Upper lobe of left lung (tissue), 6 donors: Measurements from ENCODE around the gene NPHP1. TPM values are rescaled to one million over a fixed set of nuclear protein-coding genes. Genes with fewer than 3 reads are reported as not detected.
"Not testable (repeated sequence)": the region's sequence is repeated elsewhere in the genome, so short reads cannot be mapped to it uniquely, and the experiment has no call there.

Experiments
- ATAC-seq, 2 donors: fragments of 200-7000 bp; cut with Tn5 transposase; one replicate each; pipeline ENCODE4 v1.9.1; 2022; ENCODE audit warnings: mild to moderate bottlenecking in 2 of 2, moderate library complexity in 2 of 2; ENCODE audit not compliant: low FRiP score in 2 of 2
- DNase-seq, 2 donors: peaks; one replicate each; pipeline ENCODE4 v3.0.0-alpha.2; 2019 to 2020
- H3K27ac ChIP-seq, 4 donors: fragments of 200-600 bp; sonication (generic); one replicate each; pipeline ENCODE4 v1.5.1; 2016 to 2019
- H3K27me3 ChIP-seq, 4 donors: fragments of 200-600 bp; sonication (generic); one replicate each; pipeline ENCODE4 v1.5.1; 2017 to 2019
- H3K36me3 ChIP-seq, 4 donors: fragments of 200-600 bp; sonication (generic); one replicate each; pipeline ENCODE4 v1.5.1; 2016 to 2019
- H3K4me1 ChIP-seq, 4 donors: fragments of 200-600 bp; sonication (generic); one replicate each; pipeline ENCODE4 v1.5.1; 2018 to 2019
- H3K4me3 ChIP-seq, 4 donors: fragments of 200-600 bp; sonication (generic); one replicate each; pipeline ENCODE4 v1.5.1; 2017 to 2019; ENCODE audit warnings: mild to moderate bottlenecking in 2 of 4, moderate library complexity in 1 of 4
- H3K9me3 ChIP-seq, 4 donors: fragments of 200-600 bp; sonication (generic); one replicate each; pipeline ENCODE4 v1.5.1; 2018 to 2019
- EP300 ChIP-seq, 4 donors: sonication (generic); formaldehyde crosslinking; IDR thresholded peaks; one replicate each; pipeline ENCODE4 v1.5.1; 2017; ENCODE audit warnings: antibody characterized with exemption in 4 of 4, control low read depth in 2 of 4
- POLR2AphosphoS5 ChIP-seq, 2 donors: sonication (generic); formaldehyde crosslinking; IDR thresholded peaks; one replicate each; pipeline ENCODE4 v1.5.1; 2017; ENCODE audit warnings: antibody characterized with exemption in 2 of 2
- WGBS, 2 donors: methylation state at CpG; one replicate each; pipeline ENCODE4 v1.1.5; 2017 to 2018; 5-methylcytosine and 5-hydroxymethylcytosine counted together
- small RNA-seq, 4 donors: library from RNA; depleted of rRNA; stranded (forward); fragments of <200 nt; gene quantifications; one replicate each; pipeline ENCODE3, GENCODE V24; 2016
- total RNA-seq, 6 donors: library from RNA; depleted of rRNA in 4 of 6; stranded (reverse); fragments of >200 nt in 4 of 6; gene quantifications; one replicate each; pipeline versions ENCODE4 v1.1.0 to v1.2.1, GENCODE V29; 2016 to 2021
- donor health status: DM: no; HTN: no; CAD: no; lungs with moderate emphysema.
- donor health status: DM: no; HTN: yes; CAD: no; lungs with severe emphysema.

NPHP1 gene
- total RNA-seq, 6 donors from 2014 or later, result 3.2 to 18.4 (median 5.4) TPM

DNA sequence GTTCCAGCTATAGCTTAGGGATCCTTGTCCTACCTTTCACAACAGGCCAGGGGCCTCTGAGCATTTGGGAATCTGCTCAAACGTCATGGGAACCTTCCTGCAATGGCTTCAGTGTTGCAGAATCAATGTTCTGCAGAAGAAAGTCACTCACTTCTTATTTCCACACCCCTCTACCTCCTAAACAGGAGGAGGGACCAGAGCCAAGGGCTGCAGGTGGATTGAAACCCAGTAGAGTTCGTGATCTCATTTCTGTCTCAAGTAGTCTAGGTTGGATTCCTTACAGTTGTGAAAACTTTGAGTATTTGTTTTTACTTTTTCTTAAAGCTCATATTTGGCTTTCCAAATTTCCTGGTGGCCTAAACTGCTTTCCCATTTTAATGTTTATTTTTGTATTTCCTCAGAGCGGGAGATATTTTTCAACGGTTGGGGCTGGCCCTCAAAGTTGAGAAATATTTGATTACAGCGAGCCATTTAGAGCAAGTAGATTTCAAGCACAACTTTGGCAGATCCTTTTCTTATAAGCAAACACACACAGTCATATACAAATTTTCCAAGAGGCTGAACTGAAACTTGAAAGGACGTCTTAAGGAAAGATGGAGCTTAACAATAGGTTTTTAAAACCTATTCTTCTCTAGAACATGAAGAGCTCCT is 109.8 kb downstream of the NPHP1 start:
- DNase-seq, result peak in 1 of 2 donors; percentile 57
- not testable (repeated sequence) for H3K27me3 ChIP-seq, H3K4me3 ChIP-seq, H3K9me3 ChIP-seq, H3K36me3 ChIP-seq
- ATAC-seq, result peak; percentile 42 to 71
- TF ChIP-seq EP300 (IDR thresholded peaks at IDR 0.05) (peak in 1 of 4 donors; percentile 72), POLR2AphosphoS5 (IDR thresholded peaks at IDR 0.05) (peak in 1 of 2 donors; percentile 22)
- WGBS, 2 donors, result 19 to 25% methylated on average over 5 of the region's 6 CpGs
- Histone ChIP-seq H3K4me1 (peaks cover 15 to 46% (median 30%) of the 10 kb centered on the region in 4 donors), H3K27ac (peak overlapping the region in 3 of 4 donors; percentile 56 to 75 (median 63))

DNA sequence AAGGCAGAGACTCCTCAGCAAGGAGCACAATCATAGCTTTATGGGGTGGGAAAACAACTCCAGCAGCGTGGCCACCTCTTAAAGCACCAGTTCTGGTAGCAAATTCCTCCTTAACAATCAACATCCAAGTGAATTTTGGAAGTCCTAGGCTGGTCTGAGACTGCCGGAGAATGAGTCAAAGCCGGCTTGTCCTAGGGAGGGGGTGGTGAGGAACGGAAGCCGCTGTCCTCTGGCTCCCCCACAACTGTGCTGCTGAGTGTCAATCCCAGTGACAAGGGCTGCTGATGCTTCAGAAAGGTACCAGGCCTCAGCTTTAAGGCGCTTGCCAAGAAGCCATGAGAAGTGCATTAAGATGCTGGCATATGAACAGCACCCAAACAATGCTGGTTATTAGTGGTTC is 110.9 kb downstream of the NPHP1 start:
- H3K4me3 ChIP-seq, H3K36me3 ChIP-seq, H3K9me3 ChIP-seq, H3K27me3 ChIP-seq, DNase-seq, ATAC-seq, H3K27ac ChIP-seq: not testable (repeated sequence)
- peaks cover 5 to 35% (median 19%) of the 10 kb centered on the region in 4 donors for H3K4me1 ChIP-seq
- no CpG with 5 or more reads among the region's 6 CpGs for WGBS, 2 donors

DNA sequence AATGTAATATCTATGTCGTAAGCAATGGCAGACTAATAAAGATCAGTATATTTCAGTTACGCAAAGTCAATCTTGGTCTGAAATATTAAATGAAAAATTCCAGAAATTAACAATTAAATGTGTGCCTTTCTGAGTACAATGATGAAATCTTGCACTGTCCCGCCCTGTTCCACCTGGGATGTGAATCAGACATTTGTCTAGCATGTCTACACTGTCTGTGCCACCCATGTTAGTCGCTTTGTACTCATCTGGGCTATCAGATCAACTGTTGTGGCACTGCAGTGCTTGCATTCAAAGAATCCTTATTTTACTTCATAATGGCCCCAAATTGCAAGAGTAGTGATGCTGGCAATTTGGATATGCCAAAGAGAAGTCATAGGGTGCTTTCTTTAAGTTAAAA is 114.6 kb downstream of the NPHP1 start:
- H3K27ac ChIP-seq, H3K27me3 ChIP-seq, DNase-seq, H3K4me3 ChIP-seq, ATAC-seq, H3K4me1 ChIP-seq, H3K36me3 ChIP-seq, H3K9me3 ChIP-seq: not testable (repeated sequence)
- WGBS, 2 donors, result 80% methylated on average over 1 of the region's 4 CpGs; no CpG with 5 or more reads in 1 of the 2 donors

DNA sequence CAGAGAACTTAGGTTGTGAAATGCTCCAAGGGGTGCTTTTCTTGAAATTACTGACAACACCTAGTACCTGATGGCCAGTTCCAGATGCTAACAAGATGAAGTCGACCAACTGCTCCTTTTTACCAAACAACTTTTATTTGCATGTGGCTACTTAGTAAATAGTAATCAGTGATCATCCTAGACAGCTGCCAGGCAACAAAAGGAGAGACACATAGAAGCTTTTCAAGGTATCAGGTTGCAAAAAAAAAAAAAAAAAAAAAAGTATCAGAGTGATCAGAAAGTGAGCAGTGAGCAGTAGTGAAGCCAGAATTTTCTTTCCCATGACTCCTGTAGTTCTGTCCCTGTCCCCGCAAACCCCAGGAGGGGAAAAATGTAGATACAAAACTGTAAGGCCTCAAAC is 121.1 kb downstream of the NPHP1 start:
- not testable (repeated sequence) for H3K9me3 ChIP-seq, H3K4me3 ChIP-seq, H3K27ac ChIP-seq, H3K27me3 ChIP-seq, DNase-seq, H3K4me1 ChIP-seq, H3K36me3 ChIP-seq, ATAC-seq
- WGBS, 2 donors, result no CpG with 5 or more reads among the region's 2 CpGs

DNA sequence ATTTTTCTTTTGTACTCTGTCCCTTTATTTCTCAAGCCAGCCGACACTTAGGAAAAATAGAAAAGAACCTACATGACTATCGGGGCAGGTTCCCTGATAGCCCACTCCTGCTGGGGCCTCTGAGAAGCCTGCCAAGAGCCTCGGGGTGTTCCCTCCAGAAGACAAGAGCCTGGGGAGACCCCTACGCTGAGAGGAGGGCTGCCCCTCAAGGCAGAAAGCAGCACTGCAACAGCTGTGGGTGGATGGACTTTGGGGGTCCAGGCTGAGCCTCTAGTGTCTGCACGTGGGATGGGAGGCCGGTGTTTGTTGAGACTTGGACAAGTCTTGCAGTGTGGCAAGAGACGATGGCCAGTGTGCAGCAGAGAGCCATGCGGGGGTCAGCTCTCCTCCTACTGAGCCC is 121.7 kb downstream of the NPHP1 start:
- H3K27me3 ChIP-seq, H3K4me1 ChIP-seq, H3K4me3 ChIP-seq, DNase-seq, ATAC-seq, H3K27ac ChIP-seq, H3K36me3 ChIP-seq, H3K9me3 ChIP-seq: not testable (repeated sequence)
- WGBS, 2 donors, result no CpG with 5 or more reads among the region's 8 CpGs

DNA sequence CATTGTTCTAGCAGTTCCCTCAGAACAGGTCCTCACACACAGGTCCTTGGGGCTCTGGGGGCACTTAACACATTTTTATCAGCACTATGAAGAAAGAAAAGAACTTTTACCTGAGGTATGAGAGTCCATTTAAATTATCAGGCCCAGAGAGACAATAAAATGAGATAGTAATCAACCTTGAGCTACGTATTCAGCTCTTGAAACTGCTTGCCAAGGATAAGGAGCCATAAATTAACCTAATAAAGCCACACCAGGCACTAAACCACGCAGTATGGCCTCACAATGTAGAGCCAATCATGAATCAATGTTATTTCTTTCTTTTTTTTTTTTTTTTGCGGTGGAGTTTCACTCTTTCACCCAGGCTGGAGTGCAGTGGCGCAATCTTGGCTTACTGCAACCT is 126.7 kb downstream of the NPHP1 start:
- not testable (repeated sequence) for H3K27ac ChIP-seq, DNase-seq, H3K4me1 ChIP-seq, H3K4me3 ChIP-seq, H3K36me3 ChIP-seq, H3K9me3 ChIP-seq, ATAC-seq, H3K27me3 ChIP-seq
- WGBS, 2 donors, result no CpG with 5 or more reads among the region's 4 CpGs

DNA sequence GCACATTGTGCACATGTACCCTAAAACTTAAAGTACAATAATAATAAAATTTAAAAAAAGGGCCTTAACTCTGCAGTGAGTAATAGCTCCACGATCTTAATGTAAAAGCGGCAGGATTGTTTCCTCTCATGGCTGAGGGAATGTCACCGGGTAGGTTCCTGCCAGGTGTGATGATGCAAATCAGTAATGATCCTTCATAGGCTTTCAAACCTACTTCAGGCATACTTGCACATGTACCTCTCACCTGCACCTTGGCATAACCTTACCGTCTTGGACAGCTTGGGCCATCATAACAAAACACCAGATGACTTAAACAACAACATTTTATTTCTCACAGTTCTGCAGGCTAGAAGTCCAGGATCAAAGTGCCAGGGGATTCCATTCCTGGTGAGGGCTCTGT is 128.9 kb downstream of the NPHP1 start:
- not testable (repeated sequence) for H3K4me1 ChIP-seq, H3K4me3 ChIP-seq, H3K36me3 ChIP-seq, H3K27ac ChIP-seq, H3K9me3 ChIP-seq, H3K27me3 ChIP-seq
- peak in 1 of 2 donors; percentile 80 for ATAC-seq
- 67% methylated on average over 1 of the region's 4 CpGs; no CpG with 5 or more reads in 1 of the 2 donors for WGBS, 2 donors
- peak in 1 of 2 donors; percentile 16 for DNase-seq

Small RNA genes within 50 kb of the gene (small RNA-seq; reads per million reads assigned to genes)
- 0 reads per million in 4 donors for gene MIR4436B1

Other genes with a start within 250 kb of the NPHP1 start
- 100 to 1,000 TPM in 4 of 6 donors, 10 to 100 TPM in 2; 40.9 to 203 (median 120) TPM for gene MALL, start 89.2 kb downstream of the NPHP1 start, total RNA-seq
- gene MTLN, start 7.5 kb upstream of the NPHP1 start, total RNA-seq, result 100 to 1,000 TPM in 1 of 6 donors, 10 to 100 TPM in 5; 25.1 to 113 (median 59.4) TPM